ENCODE results near the gene CLCN6.

Gene CLCN6

GRCh38 chr1:11804666-11805421, 1.1 kb upstream of the CLCN6 start:
- Histone ChIP-seq H3K27me3 (ENCODE audit: insufficient read depth, poor library complexity, severe bottlenecking) (no peaks in the 10 kb centered on the region), H3K27ac (replicated peaks) (peak overlapping the region; percentile 77)

DNA sequence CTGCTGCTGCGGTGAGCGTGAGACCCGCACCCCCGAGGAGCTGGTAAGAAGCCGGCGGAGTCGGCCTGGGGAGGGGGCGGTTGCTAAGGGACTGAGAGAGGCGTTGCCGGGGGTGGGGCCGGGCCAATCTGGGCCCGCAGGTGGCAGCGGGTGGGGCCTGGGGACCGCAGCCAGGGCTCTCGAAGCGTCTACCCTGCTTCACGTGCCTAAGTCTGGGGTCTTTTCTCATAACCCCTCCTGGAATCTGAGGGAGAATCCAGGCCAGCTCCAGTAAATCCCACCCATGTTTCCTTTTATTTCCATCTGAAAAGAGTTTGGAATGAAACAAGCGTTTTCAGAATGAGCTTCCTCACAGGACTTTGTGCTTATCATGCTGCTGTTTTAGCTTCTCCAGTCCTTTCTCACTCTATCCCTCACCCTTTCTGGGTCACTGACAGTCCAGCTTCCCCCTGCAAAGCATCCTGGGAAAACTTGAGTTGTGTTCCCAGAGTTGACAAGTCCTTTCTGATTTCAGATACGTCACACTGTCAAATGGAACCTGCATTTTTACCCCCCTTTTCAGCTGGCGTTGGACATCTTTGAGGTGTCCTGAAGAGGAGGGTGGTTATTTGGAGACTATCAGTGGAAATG, 431 bp downstream of the CLCN6 start:
- Histone ChIP-seq H3K4me3 (replicated peaks; ENCODE audit: insufficient read depth, low read length) (peak overlapping the region; percentile 58), H3K27ac (replicated peaks) (peak overlapping the region; percentile 77), H3K27me3 (ENCODE audit: insufficient read depth, poor library complexity, severe bottlenecking) (no peaks in the 10 kb centered on the region)
- DNase-seq (ENCODE audit: low read depth in 1 of 2, low spot score in 1 of 2), result peak; percentile 29 to 60
- TF ChIP-seq POLR2AphosphoS5 (IDR thresholded peaks at IDR 0.05; ENCODE audit: low read depth) (no peak), CTCF (IDR thresholded peaks at IDR 0.05; ENCODE audit: insufficient read depth, low read length) (no peak), REST (IDR thresholded peaks at IDR 0.05; ENCODE audit: insufficient replicate concordance, low read depth) (no peak), SPI1 (IDR thresholded peaks at IDR 0.05; ENCODE audit: borderline replicate concordance, low read depth) (no peak), GABPA (IDR thresholded peaks at IDR 0.05; ENCODE audit: low read depth) (no peak)

More at GRCh38 chr1:11804666-11805421, 1.1 kb upstream of the CLCN6 start:
- TF ChIP-seq CTCF (IDR thresholded peaks at IDR 0.05; ENCODE audit: insufficient read depth, low read length) (no peak), GABPA (IDR thresholded peaks at IDR 0.05; ENCODE audit: low read depth) (no peak), SPI1 (IDR thresholded peaks at IDR 0.05; ENCODE audit: borderline replicate concordance, low read depth) (no peak), POLR2AphosphoS5 (IDR thresholded peaks at IDR 0.05; ENCODE audit: low read depth) (no peak), REST (IDR thresholded peaks at IDR 0.05; ENCODE audit: insufficient replicate concordance, low read depth) (no peak)
- peak; percentile 33 to 45 for DNase-seq (ENCODE audit: low read depth in 1 of 2, low spot score in 1 of 2)
- H3K4me3 ChIP-seq (replicated peaks; ENCODE audit: insufficient read depth, low read length), result peak overlapping the region; percentile 58

GRCh38 chr1:11807133-11807532, 1.1 kb downstream of the CLCN6 start:
- Histone ChIP-seq H3K27ac (replicated peaks) (no peak overlapping the region), H3K4me3 (replicated peaks; ENCODE audit: insufficient read depth, low read length) (peak overlapping the region; percentile 58), H3K27me3 (ENCODE audit: insufficient read depth, poor library complexity, severe bottlenecking) (no peaks in the 10 kb centered on the region)
- DNase-seq (ENCODE audit: low read depth in 1 of 2, low spot score in 1 of 2), result no peak
- TF ChIP-seq SPI1 (IDR thresholded peaks at IDR 0.05; ENCODE audit: borderline replicate concordance, low read depth) (no peak), REST (IDR thresholded peaks at IDR 0.05; ENCODE audit: insufficient replicate concordance, low read depth) (no peak), POLR2AphosphoS5 (IDR thresholded peaks at IDR 0.05; ENCODE audit: low read depth) (no peak), GABPA (IDR thresholded peaks at IDR 0.05; ENCODE audit: low read depth) (no peak), CTCF (IDR thresholded peaks at IDR 0.05; ENCODE audit: insufficient read depth, low read length) (no peak)

Measured in HL-60 (cell line).